ENCODE measurements around the gene B4GALT1. TPM values are rescaled to one million over a fixed set of nuclear protein-coding genes. Genes with fewer than 3 reads are reported as not detected.

B4GALT1 gene
- total RNA-seq, 1 donor = 41.0 TPM

DNA sequence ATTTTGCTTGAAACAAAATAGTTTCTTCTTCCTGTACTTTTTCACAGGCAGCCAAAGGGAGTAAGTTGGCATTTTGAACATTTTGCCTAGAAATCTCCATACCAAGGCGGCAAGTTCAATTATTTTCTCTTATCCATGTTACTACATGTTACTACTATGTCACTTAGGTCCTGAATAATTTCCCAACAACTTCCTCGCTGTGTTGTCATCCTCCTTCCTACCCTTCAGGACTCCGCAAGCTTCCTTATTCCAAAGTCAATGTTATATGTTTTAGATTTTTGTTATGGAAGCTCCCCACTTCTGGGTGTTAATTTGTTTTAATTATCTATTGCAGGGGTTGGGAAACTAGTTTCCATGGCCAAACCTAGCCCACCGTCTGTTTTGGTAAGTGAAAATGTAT is 9.9 kb upstream of the B4GALT1 start:
- DNase-seq (ENCODE audit: low read depth) = no peak
- TF ChIP-seq, protein P1, sequence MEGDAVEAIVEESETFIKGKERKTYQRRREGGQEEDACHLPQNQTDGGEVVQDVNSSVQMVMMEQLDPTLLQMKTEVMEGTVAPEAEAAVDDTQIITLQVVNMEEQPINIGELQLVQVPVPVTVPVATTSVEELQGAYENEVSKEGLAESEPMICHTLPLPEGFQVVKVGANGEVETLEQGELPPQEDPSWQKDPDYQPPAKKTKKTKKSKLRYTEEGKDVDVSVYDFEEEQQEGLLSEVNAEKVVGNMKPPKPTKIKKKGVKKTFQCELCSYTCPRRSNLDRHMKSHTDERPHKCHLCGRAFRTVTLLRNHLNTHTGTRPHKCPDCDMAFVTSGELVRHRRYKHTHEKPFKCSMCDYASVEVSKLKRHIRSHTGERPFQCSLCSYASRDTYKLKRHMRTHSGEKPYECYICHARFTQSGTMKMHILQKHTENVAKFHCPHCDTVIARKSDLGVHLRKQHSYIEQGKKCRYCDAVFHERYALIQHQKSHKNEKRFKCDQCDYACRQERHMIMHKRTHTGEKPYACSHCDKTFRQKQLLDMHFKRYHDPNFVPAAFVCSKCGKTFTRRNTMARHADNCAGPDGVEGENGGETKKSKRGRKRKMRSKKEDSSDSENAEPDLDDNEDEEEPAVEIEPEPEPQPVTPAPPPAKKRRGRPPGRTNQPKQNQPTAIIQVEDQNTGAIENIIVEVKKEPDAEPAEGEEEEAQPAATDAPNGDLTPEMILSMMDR (IDR thresholded peaks at IDR 0.05; ENCODE audit: insufficient read depth, low read length) = no peak
- no peak overlapping the region for H3K4me3 ChIP-seq (ENCODE audit: low read depth, low read length)

DNA sequence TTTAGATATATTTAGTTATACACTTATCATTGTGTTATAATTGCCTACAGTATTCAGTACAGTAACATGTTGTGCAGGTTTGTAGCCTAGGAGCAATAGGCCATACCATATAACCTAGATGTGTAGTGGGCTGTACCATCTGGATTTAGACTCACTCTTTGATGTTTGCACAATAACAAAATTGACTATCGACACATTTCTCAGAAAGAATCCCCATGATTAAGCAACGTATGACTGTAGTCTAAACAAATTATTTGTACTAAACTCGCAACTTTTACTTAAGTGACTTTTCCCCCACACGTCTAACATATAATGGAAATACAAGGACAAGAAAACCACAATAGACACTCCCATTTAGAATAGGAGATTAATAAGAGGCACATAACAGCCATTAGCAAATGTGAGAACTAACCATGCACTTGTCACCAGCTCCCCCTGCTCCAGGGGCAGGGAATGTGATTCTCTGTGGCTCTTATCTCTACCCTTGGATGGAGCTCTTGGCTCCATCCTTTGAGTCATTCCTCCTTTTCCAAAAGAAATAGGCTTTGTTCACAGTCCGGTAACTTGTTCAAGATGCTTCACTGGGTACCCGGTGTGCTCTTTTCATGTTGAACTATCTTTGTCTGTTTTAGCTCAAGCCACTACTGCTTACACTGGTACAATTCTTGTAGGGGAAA is 8.7 kb upstream of the B4GALT1 start:
- TF ChIP-seq, protein P1 (IDR thresholded peaks at IDR 0.05; ENCODE audit: insufficient read depth, low read length) = no peak

DNA sequence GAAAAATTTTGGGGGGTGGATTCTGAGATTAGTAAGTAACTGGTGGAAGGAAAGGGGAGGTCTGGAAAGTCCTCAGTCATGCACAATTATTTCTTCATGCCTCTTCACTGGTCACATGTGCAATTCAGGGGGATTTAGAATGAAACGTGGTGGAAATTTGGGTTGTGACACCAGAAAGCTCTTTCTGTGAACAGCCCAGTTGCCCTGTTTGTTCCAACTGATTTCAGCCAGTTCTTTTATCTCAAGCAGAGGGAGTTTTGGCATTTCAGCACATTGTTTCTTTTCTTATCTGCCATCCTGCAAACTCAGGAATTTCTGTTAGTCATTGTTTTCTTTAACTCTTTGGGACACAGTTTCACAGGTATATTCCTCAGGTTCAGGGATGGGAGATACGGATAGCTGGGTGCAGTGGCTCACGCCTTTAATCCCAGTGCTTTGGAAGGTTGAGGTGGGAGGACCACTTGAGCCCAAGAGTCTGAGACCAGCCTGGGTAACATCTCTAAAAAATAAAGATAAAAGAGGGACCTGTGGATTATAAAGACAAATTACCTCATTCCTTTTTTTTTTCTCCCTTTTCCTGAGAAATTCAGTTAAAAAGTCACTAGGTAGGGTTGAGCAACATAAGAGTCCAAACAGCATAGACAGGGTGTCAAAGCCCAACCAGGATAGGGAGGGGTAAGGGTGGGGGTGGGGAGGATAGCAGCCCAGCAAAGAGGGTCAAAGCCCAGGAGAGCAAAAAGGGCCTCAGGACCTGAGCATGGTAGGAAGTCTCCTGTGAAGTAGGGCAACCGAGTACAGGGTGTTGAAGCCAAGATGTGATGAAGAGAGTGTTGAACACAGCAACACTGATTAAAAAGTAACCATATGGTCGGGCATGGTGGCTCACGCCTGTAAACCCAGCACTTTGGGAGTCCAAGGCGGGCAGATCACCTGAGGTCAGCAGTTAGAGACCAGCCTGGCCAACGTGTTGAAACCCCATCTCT is 5.4 kb upstream of the B4GALT1 start:
- peak; percentile 98 for DNase-seq (ENCODE audit: low read depth)
- TF ChIP-seq, protein P1 (IDR thresholded peaks at IDR 0.05; ENCODE audit: insufficient read depth, low read length) = no peak

More for the DNA sequence above, 8.7 kb upstream of the B4GALT1 start:
- H3K4me3 ChIP-seq (ENCODE audit: low read depth, low read length) = no peak overlapping the region
- no peak for DNase-seq (ENCODE audit: low read depth)

DNA sequence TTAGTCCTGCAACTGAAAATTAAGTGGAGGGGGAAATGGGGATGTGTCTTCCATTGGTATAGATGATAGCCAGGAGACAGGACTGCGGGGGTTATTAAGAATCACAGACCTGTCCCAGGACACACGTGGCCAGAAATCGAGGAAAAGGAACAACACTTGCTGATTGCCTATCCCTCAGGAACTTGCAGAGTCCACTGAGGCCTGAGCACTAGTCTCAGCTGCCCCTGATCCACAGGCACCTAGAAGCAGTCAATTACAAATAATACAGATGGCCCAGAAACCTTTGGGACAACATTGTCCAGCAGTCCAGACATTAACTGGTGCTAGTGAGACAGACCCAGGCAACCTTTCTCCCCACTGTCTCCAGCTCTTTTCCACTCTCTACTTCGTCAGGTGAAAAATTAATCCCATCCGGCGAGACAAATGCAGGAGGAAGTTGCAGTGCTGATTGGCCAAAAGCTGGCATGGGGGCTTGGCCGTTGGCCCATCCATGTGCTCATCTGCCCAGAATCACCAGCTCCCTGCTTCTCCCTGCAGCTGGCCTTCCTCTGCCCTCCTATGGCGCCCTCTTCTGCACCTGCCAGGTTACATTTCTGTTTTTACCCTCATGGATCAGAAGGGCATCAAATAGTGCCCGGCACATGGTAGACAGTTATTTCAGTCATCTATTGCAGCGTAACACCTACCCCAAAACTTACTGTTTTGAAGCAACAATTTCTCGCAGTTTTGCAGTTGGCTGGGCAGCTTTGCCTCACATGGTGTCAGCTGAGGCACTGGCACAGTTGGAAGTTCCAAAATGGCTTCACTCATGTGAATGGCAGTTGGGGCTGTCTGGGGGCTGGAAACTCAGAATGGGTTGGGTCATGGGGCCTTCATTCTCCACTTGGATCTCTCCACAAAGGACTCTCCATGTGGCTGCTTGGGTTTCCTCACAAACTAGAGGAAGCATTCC is 3.6 kb upstream of the B4GALT1 start:
- TF ChIP-seq, protein P1 (IDR thresholded peaks at IDR 0.05; ENCODE audit: insufficient read depth, low read length) = no peak
- DNase-seq (ENCODE audit: low read depth) = no peak
- H3K4me3 ChIP-seq (ENCODE audit: low read depth, low read length) = no peak overlapping the region

More for the DNA sequence above, 5.4 kb upstream of the B4GALT1 start:
- no peak overlapping the region for H3K4me3 ChIP-seq (ENCODE audit: low read depth, low read length)

DNA sequence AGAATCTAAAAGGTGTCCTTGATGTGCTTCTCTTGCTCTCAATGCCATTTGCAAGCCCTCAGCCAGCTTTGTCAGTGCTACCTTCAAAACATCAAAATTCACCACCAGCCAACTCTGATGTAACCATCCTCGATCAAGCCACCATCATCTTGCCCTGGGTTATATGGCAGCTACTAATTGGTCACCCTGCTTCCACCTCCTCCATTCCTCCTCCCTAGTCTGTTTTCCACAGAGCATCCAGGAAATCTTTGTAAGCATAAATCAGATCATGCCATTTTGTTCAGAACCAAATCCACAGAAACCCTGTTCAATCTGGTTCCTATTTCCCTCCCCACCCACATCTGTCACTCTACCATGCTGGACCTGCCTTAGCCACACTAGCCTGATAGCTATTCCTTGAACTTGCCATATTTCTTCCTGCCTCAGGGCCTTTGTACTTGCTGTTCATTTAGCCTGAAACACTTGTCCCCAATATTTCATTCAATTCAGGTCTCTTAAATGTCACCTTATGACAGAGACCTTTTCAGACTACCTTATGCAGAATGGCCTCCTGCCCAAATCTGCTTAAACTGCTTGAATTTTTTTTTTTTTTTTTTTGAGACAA is 1.9 kb upstream of the B4GALT1 start:
- TF ChIP-seq, protein P1 (IDR thresholded peaks at IDR 0.05; ENCODE audit: insufficient read depth, low read length) = no peak
- no peak overlapping the region for H3K4me3 ChIP-seq (ENCODE audit: low read depth, low read length)
- DNase-seq (ENCODE audit: low read depth) = no peak
